Activated naive CD4-positive, alpha-beta T cell treated with anti-CD3 and anti-CD28 coated beads for 36 hours (primary cell): Measurements from ENCODE around the gene CARD14. TPM values are rescaled to one million over a fixed set of nuclear protein-coding genes. Genes with fewer than 3 reads are reported as not detected.

Source experiments
- CTCF ChIA-PET: fragments of 350-600 bp; sonication (Branson Sonifier 250); formaldehyde crosslinking; loops from one replicate; lab custom pipeline; 2021; ENCODE audit warnings: antibody characterized with exemption; lab: Charles Lee
- DNase-seq: peaks from one replicate; pipeline ENCODE4 v3.0.0-alpha.2; 2020
- H3K27ac Mint-ChIP-seq: one replicate; pipeline ENCODE4 v1.8.0; 2021; ENCODE audit warnings: mild to moderate bottlenecking, mixed read lengths
- H3K27me3 Mint-ChIP-seq: one replicate; pipeline ENCODE4 v1.8.0; 2021; ENCODE audit warnings: low read depth, mixed read lengths
- H3K36me3 Mint-ChIP-seq: one replicate; pipeline ENCODE4 v1.8.0; 2021; ENCODE audit warnings: low read depth, mixed read lengths
- H3K4me1 Mint-ChIP-seq: one replicate; pipeline ENCODE4 v1.8.0; 2021; ENCODE audit warnings: low read depth, mixed read lengths
- H3K4me3 Mint-ChIP-seq: one replicate; pipeline ENCODE4 v1.8.0; 2021; ENCODE audit warnings: mild to moderate bottlenecking, moderate library complexity, mixed read lengths
- H3K9me3 Mint-ChIP-seq: one replicate; pipeline ENCODE4 v1.8.0; 2021; ENCODE audit warnings: mixed read lengths
- intact Hi-C: fragments of 100-400 bp; cut with micrococcal nuclease; formaldehyde crosslinking; loops from one replicate; pipeline ENCODE4 v1.15.1; 2023
- total RNA-seq, 2 experiments: library from RNA; stranded (reverse); gene quantifications; one replicate each; pipeline ENCODE4 v1.2.3, GENCODE V29; 2021

Gene CARD14
- total RNA-seq, 2 experiments from 2014 or later: not detected

DNA sequence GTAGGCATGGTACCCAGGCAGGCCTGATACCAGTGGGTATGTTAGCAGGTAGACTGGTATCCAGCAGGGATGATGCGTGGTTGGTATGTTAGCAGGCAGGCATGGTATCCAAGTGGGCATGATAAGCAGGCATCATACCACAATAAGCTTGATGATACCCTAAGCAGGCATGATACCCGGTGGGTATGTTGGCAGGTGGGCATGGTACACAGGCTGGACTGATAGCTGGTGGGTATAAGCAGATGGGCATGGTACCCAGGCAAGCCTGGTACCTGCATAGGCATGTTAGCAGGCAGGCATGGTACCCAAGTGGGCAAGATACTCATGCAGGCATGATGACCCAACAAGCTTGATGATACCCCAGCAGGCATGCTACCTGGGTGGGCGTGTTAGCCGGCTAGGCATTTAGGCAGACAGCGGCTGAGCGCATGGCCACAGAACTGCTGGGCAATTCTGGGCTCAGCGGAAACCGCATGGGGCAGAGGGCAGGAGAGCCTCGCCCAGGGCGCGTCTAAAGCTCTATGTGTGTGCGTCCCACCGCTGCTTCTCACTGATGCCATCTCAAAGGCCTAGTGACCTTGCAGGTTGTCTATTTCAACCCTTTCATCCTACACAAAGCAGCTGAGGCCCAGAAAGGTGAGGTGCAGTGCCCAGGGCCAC is 48.0 kb downstream of the CARD14 start:
- intact Hi-C loops: loop anchor here (2.0 kb wide), 1 partner anchor 41 kb away; no protein-coding TSS in a partner anchor
- H3K9me3 Mint-ChIP-seq: no peaks in the 10 kb centered on the region
- DNase-seq: no peak
- H3K27me3 Mint-ChIP-seq: no peaks in the 10 kb centered on the region
- CTCF ChIA-PET: interaction anchor here (0.5 kb wide), 1 partner anchor 15 kb away, joined by 3 read pairs; no protein-coding TSS in a partner anchor
- no peak overlapping the region for H3K4me3 Mint-ChIP-seq
- H3K4me1 Mint-ChIP-seq: peaks cover 15% of the 10 kb centered on the region
- peaks cover 8% of the 10 kb centered on the region for H3K36me3 Mint-ChIP-seq
- no peak overlapping the region for H3K27ac Mint-ChIP-seq

DNA sequence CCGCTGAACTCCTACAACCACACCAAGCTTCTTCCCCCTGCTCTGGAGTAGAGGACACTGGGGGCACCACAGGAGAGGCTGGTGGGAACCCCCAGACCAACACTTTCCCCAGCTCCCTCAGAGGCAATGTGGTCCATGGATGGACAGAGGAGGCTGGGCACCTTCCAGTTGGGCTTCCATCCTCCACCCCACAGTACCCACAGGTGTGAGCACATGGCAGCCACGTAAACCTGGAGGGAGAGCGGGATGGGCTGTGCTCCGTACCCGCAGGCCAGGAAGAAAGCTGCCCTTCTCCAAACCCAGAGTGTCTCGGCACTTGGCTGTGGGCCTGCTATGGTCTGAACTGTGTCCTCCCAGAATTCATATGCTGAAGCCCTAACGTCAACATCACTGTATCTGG is 48.6 kb downstream of the CARD14 start:
- Mint-ChIP-seq H3K27ac (peak overlapping the region; percentile 53), H3K9me3 (no peaks in the 10 kb centered on the region), H3K27me3 (no peaks in the 10 kb centered on the region), H3K36me3 (peaks cover 8% of the 10 kb centered on the region), H3K4me3 (peak overlapping the region; percentile 50), H3K4me1 (peaks cover 15% of the 10 kb centered on the region)
- intact Hi-C loops: loop anchor here (2.0 kb wide), 1 partner anchor 40 kb away; no protein-coding TSS in a partner anchor
- no peak for DNase-seq
- CTCF ChIA-PET: interaction anchor here (0.5 to 0.8 kb wide), 3 partner anchors 15 to 115 kb away, joined by 3 to 4 read pairs (median 3); no protein-coding TSS in a partner anchor

DNA sequence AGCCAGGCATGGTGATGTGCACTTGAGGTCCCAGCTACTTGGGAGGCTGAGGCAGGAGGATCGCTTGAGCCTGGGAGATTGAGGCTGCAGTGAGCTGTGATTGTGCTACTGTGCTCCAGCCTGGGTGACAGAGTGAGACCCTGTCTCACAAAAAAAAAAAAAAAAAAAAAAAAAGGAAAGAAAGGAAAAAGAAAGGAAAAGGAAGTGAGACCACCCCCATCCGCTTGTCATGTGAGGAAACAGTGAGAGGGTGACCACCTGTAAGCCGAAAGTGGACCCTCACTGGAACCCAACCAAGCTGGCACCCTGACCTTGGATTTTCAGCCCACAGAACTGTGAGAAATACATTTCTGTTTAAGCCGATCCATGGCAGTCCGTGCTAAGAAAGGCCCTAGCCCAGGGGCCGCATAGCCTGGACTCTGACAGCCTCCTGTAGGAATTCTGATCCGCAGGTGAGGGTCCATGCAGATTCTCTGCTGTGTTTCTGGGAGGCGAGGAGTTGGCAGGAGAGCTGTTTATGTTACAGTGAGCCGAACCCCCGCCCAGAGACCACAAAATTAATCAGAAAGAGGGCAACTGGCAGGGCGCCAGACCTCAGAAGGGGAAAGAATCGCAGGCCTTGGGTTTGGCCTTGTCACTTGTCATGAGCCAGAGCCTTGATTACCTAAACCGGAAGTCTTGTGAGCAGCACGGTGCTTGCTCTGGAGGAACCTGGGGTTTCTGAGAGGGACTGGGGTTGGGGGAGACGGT is 49.4 kb downstream of the CARD14 start:
- H3K27ac Mint-ChIP-seq: peak overlapping the region; percentile 88
- H3K4me3 Mint-ChIP-seq: peak overlapping the region; percentile 88
- CTCF ChIA-PET: interaction anchor here (0.6 to 0.8 kb wide), 2 partner anchors 23 to 115 kb away, joined by 3 to 4 read pairs; no protein-coding TSS in a partner anchor
- no peaks in the 10 kb centered on the region for H3K9me3 Mint-ChIP-seq
- H3K27me3 Mint-ChIP-seq: no peaks in the 10 kb centered on the region
- H3K36me3 Mint-ChIP-seq: peaks cover 8% of the 10 kb centered on the region
- H3K4me1 Mint-ChIP-seq: peaks cover 19% of the 10 kb centered on the region
- intact Hi-C loops: loop anchor here (1.0 to 2.0 kb wide), 3 partner anchors 35 to 72 kb away; partner anchors contain the start of gene EIF4A3
- DNase-seq: peak; percentile 97

DNA sequence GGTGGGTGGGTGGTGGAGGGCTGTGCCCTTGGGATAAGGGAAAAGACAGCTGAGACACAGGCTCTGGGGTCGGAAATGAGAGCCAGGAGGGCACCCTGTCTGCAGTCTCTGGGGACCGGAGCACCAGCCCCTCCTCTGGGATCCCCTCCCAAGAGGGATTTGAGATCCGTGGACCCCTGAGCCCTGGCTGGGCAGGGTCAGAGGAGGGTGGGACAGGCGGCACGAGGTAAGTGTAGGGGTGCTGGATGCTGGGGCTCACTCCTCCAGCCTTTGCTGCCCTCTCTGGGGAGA is 49.9 kb downstream of the CARD14 start:
- Mint-ChIP-seq H3K27me3 (no peaks in the 10 kb centered on the region), H3K27ac (peak overlapping the region; percentile 88), H3K36me3 (peaks cover 6% of the 10 kb centered on the region), H3K9me3 (no peaks in the 10 kb centered on the region), H3K4me1 (peaks cover 19% of the 10 kb centered on the region), H3K4me3 (peak overlapping the region; percentile 88)
- CTCF ChIA-PET: no interaction called here
- no peak for DNase-seq
- intact Hi-C loops: loop anchor here (1.0 to 2.0 kb wide), 3 partner anchors 35 to 72 kb away; partner anchors contain the start of gene EIF4A3

DNA sequence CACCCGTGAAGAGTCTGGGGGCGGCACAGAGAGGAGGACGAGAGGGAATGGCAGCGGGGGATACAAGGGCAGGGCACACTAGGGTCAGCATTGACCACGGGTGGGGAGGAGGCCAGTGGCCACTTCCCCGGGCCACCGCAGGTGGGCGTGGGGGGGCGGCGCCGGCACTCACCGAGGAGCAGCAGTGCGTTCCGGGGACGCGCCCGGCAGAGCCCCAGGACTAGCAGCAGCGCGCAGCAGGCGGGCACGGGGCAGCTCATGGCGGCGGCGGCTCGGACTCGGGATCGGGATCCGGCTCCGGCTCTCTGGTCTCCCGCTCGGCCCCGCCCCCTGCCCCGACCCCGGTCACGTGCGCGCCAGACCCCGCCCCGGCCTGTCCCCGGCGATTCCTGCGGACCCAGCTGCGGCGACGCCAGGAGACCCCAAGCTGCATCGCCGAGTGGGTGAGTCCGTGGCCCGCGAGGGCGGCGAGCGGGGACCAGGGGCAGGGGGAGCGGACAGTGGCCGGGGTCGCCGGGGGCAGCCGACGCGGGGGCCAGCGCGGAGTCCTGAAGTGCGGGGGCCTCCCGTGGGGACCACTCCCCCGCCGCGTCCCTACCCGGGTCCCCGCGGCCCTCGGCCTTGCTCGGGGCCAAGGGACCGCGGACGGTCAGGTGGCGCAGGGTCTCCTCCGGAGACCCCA is 50.4 kb downstream of the CARD14 start, which contains the start of the genes SGSH and SLC26A11:
Gene SGSH, minus strand, starts transcription at position 280 of the 682 bp plus-strand sequence. Its CDS starts 20 bp downstream, at position 260.
Gene SLC26A11, plus strand, starts transcription at position 374 of the 682 bp plus-strand sequence. CDS start 1,134 bp downstream, outside the sequence.
- Mint-ChIP-seq H3K4me1 (peaks cover 19% of the 10 kb centered on the region), H3K4me3 (peak within 1 kb of the TSS; percentile 88), H3K36me3 (peaks cover 6% of the 10 kb centered on the region), H3K9me3 (no peaks in the 10 kb centered on the region), H3K27ac (peak within 1 kb of the TSS; percentile 88), H3K27me3 (no peaks in the 10 kb centered on the region)
- intact Hi-C loops: no loop called here
- peak; percentile 73 for DNase-seq
- CTCF ChIA-PET: no interaction called here

DNA sequence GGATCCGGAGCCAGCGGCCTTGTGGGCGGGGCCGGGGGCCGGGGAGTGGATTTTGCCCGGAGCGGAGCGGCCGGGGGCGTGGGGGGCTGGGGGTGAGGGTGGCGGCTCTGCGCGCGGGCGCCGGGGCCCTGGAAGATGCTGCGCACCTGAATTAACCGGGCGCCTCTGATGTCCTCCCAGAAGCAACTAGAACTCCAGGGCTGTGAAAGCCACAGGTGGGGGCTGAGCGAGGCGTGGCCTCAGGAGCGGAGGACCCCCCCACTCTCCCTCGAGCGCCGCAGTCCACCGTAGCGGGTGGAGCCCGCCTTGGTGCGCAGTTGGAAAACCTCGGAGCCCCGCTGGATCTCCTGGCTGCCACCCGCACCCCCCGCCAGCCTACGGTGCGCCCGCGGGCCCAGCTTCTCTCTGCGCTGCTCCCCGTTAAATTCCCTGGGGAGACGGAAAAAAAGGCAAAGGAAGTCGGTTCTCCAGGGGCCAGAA is 50.9 kb downstream of the CARD14 start:
- H3K9me3 Mint-ChIP-seq: no peaks in the 10 kb centered on the region
- H3K4me3 Mint-ChIP-seq: peak overlapping the region; percentile 67
- H3K36me3 Mint-ChIP-seq: peaks cover 6% of the 10 kb centered on the region
- H3K27me3 Mint-ChIP-seq: no peaks in the 10 kb centered on the region
- CTCF ChIA-PET: no interaction called here
- H3K27ac Mint-ChIP-seq: no peak overlapping the region
- intact Hi-C loops: no loop called here
- H3K4me1 Mint-ChIP-seq: peaks cover 19% of the 10 kb centered on the region
- no peak for DNase-seq

DNA sequence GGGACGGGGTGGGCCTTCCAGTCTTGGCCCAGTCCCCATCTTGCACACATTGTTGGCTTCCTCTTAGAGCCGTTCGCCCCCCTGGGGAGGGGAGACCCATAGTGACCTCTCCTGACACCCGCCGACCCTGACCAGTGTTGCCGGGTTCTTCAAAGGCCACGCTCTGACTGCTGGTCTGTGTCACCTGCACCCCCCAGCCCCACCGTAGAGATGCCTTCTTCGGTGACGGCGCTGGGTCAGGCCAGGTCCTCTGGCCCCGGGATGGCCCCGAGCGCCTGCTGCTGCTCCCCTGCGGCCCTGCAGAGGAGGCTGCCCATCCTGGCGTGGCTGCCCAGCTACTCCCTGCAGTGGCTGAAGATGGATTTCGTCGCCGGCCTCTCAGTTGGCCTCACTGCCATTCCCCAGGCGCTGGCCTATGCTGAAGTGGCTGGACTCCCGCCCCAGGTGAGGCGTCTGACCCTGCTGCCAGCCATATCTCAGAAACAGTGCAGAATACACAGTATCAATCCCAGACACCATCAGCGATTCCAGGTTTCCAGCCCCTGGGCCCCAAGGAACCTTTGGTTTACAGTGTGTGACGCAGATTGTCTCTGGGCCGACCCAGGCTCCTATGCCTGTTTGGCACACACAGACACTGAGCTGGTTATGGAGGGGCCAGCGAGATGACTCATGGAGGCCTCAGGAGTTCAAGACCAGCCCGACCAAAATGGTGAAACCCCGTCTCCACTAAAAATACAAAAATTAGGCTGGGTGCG is 51.7 kb downstream of the CARD14 start:
- DNase-seq: no peak
- no peaks in the 10 kb centered on the region for H3K27me3 Mint-ChIP-seq
- H3K4me3 Mint-ChIP-seq: peak overlapping the region; percentile 67
- H3K9me3 Mint-ChIP-seq: no peaks in the 10 kb centered on the region
- CTCF ChIA-PET: no interaction called here
- intact Hi-C loops: no loop called here
- peaks cover 6% of the 10 kb centered on the region for H3K36me3 Mint-ChIP-seq
- H3K27ac Mint-ChIP-seq: no peak overlapping the region
- H3K4me1 Mint-ChIP-seq: peaks cover 19% of the 10 kb centered on the region

DNA sequence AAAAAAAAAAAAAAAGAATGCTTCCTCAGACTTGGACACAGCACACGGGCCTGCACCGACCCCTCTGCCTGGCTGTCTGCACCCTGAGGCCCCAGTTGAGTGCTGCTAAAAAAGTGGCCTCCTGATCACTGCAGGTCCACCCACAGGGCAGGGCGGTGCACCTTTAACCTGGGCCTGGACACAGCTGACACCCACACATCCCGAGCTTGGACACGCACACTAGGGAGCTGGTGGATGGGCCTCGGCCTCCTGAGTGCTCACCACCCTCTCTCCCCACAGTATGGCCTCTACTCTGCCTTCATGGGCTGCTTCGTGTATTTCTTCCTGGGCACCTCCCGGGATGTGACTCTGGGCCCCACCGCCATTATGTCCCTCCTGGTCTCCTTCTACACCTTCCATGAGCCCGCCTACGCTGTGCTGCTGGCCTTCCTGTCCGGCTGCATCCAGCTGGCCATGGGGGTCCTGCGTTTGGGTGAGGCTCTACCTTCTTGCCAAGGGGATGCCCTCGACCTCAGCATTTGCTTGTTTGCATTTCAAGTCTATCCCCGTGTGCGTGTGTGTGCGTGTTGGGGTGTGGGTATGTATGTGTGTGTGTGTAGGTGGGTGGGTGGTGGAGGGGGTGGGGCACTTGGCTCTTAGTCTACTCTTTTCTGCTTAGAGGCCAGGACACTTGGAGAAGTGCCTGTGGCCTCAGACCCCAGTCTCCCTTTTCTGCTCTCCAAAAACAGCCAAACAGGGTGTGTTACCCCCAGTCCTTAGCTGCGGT is 52.7 kb downstream of the CARD14 start:
- peaks cover 4% of the 10 kb centered on the region for H3K36me3 Mint-ChIP-seq
- no peak overlapping the region for H3K27ac Mint-ChIP-seq
- CTCF ChIA-PET: no interaction called here
- intact Hi-C loops: no loop called here
- peaks cover 16% of the 10 kb centered on the region for H3K4me1 Mint-ChIP-seq
- H3K27me3 Mint-ChIP-seq: no peaks in the 10 kb centered on the region
- no peak for DNase-seq
- no peaks in the 10 kb centered on the region for H3K9me3 Mint-ChIP-seq
- H3K4me3 Mint-ChIP-seq: no peak overlapping the region

DNA sequence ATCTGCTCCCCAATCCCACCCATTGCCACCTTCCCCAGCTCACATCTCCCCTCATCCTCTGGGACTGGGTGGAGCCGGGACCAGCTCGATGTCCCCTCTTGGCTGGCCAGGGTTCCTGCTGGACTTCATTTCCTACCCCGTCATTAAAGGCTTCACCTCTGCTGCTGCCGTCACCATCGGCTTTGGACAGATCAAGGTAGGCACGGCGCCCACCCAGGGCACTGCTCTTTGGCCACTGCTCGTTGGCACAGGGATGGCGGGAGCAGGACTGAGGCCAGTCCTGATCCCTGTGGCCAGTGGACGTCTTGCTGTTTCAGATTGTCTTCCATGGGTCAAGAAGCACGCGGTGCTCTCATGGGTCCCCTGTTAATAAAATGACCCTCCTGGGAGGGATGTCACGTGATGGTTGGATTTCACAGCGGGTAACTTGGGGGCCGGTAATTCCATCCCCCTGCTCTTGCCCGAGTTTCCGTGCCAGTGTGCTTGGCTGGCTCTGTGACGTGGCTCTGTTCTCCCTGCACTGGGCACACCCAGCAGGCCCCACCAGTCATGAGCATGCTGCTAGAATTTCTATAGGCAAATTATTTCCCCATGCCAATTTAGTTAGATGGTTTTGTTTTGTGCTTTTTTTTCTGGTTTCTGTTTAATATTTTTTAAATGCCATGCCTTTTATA is 53.4 kb downstream of the CARD14 start:
- H3K4me1 Mint-ChIP-seq: peaks cover 13% of the 10 kb centered on the region
- CTCF ChIA-PET: no interaction called here
- no peak overlapping the region for H3K27ac Mint-ChIP-seq
- DNase-seq: no peak
- no peaks in the 10 kb centered on the region for H3K27me3 Mint-ChIP-seq
- H3K9me3 Mint-ChIP-seq: no peaks in the 10 kb centered on the region
- peaks cover 4% of the 10 kb centered on the region for H3K36me3 Mint-ChIP-seq
- no peak overlapping the region for H3K4me3 Mint-ChIP-seq
- intact Hi-C loops: no loop called here

DNA sequence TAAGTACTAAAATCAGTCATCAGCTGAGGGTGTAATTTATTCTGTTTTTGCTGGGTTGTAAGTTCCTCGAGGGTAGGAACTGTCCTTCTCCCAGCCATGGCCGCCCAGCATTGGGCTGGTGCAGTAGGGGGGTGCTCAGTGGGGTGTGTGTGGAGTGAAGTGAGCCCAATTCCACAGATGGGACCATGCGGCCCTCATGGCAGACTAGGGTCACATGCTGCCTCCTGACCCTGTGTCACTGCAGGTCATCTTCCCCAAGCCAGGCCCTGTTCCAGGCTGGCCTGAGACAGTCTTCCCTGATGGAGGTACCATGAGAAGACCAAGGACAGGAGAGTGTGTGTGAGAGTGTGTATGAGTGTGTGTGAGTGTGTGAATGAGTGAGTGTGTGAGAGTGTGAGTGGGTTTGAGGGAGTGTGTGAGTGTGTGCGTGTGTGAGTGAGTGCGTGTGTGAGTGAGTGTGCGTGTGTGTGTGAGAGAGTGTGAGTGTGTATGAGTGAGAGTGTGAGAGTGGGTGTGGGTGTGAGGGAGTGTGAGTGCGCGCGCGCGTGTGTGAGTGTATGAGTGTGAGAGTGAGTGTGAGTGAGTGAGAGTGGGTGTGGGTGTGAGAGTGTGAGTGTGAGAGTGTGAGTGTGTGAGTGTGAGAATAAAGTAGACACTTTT is 54.1 kb downstream of the CARD14 start:
- H3K9me3 Mint-ChIP-seq: no peaks in the 10 kb centered on the region
- intact Hi-C loops: no loop called here
- CTCF ChIA-PET: no interaction called here
- no peak overlapping the region for H3K4me3 Mint-ChIP-seq
- H3K36me3 Mint-ChIP-seq: peaks cover 4% of the 10 kb centered on the region
- H3K27me3 Mint-ChIP-seq: no peaks in the 10 kb centered on the region
- DNase-seq: no peak
- H3K4me1 Mint-ChIP-seq: peaks cover 6% of the 10 kb centered on the region
- H3K27ac Mint-ChIP-seq: no peak overlapping the region
